ENCODE results near the gene SGPL1.

Gene SGPL1

DNA sequence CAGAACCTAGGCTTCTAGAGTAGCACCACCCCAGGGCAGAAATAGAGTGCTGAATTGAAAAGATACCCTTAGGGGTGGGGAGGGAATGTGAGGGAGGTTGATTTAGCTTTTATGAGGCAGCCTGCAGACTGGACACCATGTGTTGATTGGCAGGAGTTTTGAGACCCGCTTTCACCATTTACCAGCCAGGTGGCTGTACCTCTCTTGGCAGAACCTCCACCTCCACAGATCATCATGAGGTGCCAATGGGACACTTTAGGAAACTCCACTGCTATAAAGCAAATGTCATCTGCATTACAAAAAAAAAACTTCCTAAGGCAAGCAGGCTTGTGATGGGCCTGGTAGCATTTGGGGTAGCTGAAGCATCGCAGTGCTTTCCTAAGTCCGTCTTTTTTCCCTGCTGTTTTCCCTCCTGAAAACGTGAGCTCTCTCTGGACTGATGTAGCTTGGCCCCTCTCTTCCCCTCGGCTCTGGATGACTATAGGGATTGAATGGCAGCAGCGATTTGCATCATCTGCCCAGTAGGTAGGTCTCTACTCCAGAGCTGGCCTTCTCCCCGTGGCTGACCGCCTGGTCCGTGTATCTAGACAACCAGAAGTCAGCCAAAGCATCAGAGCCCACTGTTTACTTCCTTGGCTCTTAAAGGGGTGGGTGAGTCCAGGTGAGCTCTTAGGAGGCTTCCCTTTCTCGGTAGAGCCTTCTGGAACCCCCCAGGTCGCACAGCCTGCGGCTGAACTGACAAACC, 71.3 kb downstream of the SGPL1 start:
- no peak for DNase-seq

DNA sequence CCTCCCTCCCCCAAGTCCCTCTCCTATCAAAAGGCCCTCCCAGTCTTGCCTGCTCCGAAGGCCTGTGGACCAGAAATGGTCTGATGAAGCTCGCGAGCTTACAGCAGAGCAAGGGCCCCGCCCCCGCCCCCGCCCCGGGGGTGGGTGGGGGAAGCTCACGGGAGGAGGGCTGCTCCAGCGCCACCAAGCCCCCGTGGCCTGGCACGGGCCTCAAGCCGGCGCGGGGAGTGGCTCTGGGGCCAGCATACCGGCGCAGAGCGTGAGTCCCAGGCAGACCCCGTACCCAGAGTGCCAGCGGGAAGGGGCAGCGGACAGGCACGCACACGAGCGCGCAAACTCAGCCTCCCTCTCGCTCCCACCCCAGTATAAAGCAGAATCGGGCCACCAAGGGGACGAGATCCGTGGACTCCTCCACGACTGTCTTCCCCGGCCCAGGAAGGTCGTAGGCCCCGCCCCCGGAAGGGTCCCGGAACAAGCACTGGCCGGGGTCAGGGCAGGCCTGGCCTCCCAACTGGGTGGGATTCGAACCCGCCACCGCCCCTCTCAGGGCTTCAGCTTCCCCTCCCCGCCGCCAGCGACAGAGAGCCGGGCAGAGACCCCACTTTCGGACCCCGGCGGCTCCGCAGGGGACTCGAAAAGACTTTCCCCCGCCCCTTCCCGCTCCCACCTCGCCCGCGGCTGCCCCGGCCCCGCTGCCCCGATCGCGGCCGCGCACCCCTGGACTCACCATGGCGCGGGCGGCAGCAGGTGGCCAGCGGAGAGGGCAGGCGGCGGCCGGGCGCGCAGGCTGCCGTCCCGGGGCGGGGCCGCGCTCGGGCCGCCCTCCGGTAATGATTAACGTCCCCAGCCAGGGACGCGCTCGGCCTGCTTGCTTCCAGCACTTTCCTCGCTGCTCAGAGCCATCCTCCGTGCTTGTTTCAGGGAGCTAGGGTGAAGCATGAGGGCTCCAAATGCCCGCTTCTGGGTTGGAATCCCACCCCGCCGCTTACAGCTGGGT, 72.4 kb downstream of the SGPL1 start, which contains the start of gene PCBD1:
Gene PCBD1, minus strand, starts transcription at position 762 of the 997 bp plus-strand sequence. Its CDS starts 32 bp downstream, at position 730.
- peak; percentile 24 to 32 for DNase-seq

DNA sequence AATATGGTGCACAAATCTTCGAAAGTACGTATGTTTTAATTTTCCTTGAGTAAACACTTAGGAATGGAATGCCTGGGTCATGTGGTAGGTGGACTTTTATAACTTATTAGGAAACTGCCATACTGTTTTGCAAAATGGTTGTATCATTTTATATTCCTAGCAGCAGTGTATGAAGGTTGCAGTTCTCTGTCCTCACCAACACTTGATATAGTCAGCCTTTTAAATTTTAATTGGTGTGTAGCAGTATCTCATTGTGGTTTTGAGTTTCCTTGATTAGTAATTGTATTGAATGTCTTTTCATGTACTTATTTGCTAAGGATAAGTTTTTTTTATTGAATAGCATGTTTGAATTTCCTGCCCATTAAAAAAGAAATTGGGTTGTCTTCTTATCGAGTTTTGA, 73.5 kb downstream of the SGPL1 start:
- DNase-seq, result no peak

DNA sequence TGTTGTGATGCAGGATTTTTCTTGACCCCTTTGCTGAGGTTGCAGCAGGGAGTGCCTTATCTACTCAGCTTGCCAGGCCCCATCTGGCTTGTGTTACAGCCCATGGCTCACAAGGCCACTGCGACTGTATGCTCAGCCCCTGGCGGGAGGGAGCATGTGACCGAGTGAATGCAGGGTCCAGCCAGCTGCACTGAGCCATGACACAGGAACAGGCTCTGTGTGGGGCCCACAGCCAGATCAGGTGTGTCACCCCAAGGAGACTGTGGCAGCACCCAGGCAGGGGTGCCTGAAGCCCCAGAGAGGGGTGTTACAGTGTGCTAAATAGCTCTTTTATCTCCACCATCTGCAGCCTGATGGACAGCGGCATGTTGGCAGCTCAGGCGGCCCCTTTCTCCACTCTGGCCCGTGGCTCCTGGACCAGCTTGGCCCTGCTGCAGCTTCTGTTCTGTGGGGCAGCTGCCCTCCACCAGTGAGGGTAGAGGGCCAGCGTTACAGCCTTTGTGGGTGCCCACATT, 75.2 kb downstream of the SGPL1 start:
- DNase-seq, result no peak

DNA sequence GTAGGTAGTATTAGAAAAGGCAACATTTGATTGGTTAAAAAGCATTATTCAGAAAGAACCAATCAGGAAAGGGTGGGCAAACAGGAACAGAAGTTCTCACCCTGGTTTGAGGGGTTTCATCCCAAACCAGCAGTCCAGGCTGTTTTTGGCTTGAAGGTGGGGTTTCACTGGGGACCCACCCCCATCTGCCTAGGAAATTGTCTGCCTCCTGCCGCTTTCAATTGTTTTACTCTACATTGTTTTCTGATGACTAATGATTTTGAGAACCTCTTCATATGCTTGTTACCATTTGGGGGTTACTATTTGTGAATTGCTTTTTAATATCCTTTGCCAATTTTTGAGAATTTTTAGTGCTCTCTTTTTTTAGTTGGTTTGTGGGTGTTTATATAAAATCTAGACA, 75.9 kb downstream of the SGPL1 start:
- DNase-seq, result no peak

DNA sequence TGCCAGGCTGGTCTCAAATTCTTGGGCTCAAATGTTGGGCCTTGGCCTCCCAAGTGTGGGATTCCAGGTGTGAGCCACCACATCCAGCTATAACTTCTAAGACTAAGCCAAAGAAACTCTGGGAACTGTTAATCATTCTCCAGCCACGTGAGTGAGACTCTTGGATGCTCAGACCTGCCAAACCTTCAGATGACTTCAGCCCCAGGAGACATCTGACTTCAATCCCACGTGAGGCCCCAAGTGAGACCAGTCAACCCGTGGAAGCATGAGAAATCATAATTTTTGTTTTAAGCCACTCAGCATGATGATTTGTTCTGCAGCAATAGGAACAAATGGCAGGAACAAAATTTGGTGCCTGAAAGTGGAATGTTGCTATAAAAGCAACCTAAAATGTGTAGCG, 76.9 kb downstream of the SGPL1 start:
- DNase-seq, result no peak

DNA sequence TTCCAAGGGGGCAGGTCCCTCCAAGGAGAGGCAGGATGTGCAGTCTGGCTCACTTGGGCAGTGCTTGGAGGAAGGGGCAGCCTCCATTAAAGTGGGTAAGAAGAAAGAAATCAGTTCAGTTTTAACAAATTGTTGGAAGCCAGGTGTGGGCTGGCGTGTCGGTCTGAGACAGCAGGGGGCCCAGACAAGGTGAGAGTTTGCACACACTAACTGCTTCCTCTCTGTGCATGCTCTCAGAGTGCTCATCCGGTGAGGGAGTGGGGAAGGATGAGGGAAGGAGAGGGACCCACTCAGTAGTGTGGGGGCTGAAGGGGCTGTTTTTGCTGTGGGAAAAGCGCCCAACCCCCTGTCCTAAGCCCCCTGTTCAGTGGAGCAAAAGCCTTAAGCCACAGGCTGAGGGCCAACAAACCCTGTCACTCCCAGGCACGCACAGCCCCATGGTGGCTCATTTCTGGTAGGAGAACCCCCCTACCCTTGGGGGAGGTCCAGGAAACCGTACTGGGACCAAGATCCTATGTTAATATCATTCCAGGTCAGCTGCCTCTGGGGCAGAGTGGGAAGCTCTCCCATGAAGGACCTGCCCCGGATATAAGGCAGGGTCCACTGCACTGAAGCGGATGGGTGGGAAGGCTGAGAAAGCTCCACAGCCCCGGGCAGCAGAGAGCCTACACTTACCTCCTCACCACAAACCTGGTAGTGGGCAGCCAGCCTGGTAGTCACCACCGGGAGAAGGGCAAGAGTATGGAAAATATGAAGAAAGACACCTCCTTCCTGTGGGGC, 77.7 kb downstream of the SGPL1 start:
- no peak for DNase-seq

DNA sequence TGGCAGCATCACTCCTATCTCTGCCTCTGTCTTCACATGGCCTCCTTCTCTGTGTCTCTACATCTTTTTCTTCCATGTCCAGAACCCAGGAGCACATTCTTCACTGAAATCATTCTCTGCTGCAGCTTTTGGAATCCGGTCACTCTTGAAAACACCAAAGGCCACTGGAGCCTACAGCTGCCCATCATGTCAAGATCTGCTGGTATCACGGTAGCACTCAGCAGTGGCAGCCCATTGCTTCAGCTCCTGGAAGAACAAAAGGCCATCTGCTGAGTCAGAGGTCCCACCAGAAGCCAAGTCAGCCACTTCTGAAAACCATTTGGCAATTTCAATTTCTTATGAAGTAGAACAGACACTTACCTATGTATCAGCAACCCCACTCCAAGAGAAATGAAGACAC, 78.7 kb downstream of the SGPL1 start:
- DNase-seq, result no peak

DNA sequence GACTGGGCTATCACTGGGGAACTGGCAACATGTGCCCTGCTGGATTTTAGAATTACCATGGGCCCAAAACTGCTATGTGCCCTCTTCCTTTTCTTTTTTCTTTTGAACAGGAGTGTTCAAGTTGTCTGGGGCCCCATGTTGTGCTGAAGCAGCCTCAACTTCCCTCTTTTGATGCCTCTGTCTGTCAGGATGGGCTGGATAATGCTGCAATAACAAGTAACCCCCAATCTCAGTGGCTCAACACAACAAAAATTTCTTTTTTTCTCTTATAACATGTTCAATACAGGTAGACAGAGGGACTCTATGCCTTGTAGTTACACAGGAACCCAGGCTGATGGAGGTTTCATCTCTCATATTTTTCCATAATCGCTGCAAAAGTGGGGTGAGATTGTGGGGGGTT, 80.8 kb downstream of the SGPL1 start:
- DNase-seq, result no peak

DNA sequence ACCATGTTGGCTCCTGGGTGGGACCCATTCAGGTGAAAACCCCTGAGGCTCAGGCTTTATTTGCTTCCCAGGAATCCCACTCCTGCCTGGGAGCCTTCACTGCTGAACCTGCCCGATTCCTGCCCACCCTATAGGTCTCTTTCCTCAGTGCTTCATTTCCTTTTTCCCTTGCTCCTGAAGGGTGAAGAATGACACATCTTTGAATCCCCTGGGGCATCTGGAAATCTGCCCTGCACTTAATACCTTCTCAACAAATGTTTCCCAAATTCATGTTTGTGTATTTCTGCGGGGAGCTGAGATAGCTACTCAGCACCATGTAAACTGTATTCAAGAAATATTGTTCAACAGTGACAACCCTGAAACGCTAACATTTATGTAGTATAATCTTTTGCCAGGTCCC, 82.9 kb downstream of the SGPL1 start:
- no peak for DNase-seq

DNA sequence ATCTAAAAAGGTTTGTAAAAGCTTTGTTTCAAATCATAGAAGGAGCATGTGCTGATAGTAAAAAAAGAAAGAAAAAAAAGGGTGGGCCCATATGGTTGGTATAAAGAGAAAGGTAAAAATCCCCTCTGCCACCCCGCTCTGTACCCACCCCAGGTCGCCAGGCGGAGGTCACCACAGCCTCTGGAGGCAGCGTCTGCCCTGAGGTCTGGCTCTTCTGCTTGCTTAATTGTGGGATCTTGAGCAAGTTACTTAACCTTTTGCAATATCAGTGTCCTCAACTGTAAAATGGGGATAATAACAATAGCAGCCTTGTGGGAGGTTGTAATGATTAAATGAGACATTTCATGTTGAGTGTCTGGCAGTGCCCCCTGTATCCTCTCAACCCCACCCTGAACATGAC, 83.3 kb downstream of the SGPL1 start:
- DNase-seq, result no peak

DNA sequence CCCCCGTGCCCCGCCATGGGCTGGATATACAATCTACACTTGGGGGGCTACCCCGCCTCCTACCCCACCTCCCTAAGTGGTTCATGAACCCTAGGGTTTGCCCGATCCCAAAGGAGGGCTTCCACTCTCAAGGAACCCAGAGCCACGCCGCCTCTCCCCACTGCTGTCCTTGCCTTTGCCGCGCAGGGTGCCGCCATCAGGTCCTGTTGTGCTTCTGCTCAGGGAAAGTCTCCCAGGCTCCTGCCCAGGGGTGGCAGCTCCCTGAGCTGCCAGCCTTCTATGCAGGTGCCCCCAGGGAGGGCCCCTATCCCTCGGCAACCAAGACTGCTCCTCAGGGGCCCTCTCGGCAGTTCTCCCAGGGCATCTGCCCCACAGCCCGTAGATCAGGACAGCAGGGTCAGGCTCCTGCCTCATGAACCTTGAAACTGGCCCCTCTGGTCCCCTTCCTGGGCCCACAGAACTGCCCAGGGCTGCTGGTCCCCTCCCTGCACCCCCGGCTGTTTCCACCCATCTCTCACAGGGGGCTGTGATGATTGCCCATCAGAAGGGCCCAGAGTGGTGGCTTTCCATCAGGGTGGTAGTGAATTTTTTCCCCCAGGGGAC, 85.6 kb downstream of the SGPL1 start:
- DNase-seq, result no peak

DNA sequence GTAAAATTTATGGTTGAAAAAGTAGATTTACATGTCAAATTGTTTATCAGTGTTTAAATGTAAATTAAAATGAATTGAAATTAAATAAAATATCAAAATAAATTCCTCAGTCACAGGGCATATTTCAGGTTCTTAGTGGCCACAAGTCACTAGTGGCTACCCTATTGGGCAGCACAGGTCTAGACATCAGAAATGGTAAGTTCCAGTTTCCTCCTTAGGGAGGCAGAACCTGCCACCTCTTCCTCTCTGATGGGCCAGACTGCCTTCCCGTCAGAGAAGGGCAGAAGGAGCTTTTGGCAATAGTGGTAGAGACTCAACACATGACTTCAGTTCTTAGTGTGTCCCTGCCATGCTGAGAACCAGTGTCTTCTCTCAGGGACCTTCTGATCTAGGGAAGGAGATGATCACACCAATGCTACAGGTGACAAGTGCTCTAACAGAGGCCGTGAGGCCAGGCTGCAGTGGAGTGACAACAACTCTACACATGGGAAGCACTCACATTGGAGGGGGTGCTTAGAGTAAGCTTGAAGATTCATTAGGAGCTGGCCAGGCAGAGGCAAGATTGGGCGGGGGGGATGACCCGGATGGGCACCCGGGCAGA, 87.0 kb downstream of the SGPL1 start:
- DNase-seq, result no peak

DNA sequence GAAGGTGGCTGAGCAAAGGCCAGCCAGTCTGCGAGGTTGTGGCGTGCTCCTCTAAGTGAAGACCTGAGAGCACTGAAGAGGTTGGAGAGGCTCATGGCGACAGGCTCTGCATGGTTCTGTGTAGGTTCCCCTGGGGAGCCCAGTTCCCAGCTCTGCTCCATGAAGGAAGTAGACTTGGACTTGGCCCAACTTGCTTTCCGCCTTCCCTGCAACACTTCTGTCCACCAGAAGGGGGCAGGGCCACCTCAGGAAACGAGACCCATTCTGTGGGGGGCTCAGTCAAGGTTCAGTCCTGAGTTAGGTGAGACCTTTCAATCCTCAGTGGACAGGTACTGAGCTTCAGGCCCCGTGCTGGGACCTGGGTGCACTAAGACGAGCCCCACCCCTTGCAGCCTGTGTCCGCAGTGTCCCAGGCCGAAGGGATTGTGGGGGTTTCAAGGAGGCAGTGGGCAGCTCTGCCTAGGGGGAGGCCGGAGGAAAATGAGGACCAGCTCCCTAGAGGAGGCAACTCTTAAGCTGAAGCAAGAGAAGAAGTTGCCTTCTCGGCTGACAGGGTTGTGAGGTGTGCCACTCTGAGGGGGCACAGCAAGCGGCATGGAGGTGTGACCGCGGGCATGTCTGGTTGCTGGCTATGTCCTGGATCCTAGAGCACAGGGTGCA, 87.6 kb downstream of the SGPL1 start:
- no peak for DNase-seq

DNA sequence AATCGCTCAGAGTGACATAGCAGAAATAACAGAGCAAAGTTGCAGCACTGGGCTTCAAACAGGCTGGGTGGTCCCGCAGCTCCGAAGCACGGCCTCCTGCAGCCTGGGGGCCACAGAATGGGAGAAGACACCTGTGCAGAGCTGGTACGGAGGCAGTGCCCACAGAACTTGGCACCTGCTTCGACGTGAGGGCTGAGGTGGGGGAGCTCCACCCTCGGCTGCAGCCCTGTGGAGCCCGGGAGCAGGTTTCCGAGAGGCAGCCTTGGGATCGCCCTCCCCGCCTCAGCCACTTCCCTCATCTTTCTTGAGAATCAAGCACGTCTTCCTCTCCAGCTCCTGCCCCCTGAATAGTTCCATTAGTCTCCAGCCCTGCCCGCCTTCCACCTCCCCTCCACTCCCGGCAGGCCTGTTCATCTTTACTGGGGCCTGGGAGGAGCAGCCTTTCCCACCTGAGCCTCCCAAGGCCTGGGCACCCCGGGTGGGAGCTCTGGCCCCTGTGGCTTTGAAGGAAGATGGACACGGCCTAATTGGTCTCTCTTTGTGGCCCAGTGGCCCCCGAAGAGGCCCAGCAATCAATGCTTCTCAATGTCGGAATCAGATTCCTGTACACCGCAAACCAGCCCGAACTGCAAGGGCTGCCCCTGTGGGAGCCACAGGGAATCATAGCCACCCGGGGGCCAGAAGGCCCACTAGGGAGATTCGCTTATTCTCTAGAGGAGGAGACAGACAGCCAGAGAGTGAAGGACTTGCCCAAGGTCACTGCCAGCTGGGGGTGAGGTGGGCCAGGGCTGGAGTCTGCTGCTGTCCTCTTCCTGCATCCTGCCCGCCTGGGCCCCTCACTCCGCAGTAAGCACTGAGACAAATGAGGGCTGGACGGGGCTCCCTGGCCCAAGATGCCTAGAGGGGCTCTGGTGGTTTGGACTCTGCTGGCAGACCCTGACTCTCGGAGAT, 89.6 kb downstream of the SGPL1 start:
- no peak for DNase-seq

DNA sequence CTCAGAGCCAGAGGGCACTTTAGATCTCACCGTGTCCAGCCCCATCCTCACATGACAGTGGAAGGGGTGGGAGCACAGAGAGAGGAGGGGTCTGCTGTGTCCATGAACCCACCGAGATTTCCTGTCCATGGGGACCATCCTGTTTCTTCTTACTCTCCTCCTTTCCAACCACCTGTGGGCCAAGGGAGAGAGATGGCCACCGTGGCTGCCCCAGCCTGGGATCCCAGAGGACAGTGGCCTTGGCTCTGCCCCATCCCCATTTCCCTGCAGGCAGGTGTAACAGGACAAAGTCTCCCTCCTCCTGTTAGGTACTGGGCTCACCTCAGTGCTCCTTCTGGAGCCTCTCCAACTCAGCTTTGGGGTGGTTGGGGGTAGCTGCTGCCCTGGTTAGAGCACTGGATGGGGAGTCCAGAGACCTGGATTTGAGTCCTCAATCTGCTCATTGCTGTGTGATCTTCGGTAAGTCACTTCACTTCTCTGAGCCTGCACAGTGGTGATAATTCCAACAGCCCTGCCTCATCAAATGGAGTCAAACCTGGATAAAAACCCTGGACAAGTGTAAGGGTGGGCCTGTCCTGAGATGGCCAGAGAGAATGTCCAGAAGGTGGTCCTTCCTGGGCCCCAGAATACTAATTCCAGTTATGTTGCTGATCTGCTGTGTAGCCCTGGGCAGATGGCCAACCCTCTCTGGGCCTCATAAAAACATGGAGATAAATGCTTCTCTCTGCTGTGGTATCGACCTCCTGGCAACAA, 90.5 kb downstream of the SGPL1 start:
- no peak for DNase-seq

DNA sequence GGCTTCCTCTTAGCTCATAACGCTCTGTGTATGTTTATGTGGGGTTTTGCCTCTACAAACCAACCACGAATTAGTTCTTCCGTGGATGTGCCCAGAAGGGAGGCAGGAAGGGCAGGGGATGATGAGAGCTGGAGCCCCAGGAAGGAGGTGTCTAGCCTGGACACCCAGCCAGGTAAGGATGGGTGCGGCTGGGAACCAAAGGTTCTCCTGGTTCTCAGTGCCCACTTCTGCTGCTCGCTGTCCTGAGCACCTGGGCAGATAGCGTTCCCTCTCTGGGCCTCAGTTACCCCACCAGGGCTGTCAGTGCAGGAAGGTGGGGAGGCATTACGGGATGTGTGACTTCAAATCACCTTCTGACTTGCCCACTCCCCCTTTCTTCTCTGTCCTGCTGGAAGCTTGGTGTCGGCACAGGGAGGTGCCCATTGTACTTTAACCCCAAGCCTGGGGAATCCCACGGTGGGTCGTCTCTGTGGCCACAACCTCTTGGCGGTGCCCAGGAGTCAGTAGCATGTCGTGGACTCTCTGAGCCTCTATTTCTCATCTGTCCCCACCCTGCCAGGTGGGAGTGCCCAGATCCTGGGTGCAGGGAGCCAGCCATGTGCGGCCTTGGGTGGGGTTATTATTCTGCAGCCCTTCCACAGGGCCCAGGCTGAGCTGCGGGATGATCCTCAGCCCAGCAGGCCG, 91.3 kb downstream of the SGPL1 start:
- DNase-seq, result no peak

DNA sequence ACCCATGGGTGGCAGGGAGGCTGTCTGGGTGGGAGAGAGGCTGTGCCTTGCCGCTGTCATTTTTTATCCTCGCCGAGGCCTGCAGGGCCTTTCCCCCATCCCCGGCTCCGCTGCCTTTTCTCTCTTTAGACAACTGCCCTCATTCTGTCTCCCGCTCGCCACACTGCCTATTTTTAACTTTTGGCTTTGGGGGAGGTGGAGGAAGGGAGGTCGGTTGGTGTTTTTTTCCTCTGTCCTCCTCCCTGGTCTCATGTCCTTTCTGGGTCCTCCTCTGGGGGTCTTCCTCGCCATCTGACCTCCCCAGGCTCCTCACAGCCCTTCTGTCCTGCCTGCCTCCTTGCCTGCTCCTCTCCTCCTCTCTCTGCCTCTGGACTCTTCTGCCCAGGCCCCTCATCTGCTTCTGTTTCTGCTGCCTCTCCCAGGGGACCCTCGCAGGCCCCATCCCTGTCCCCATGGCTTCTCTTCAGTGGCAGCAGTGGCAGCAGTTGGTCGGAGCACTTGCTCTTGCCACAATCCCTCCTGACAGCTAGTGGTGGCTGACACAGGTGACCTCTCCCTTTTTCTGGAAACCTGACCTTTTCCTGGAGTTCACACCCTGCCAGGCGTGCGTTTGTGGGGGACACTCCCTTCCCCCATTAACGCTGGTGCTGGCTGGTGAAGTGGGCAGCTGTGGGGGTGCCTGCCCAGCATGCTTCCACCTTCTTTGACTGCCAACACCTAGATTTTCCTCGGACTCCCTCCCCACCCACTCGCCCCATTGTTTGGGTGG, 92.1 kb downstream of the SGPL1 start:
- DNase-seq, result no peak
